SHP77 treated with DMSO at 0.1 percent for 48 hours (cell line): Measurements from ENCODE around the gene ACER2.
"Not testable (repeated sequence)": the region's sequence is repeated elsewhere in the genome, so short reads cannot be mapped to it uniquely, and the experiment has no call there.

Source experiments
- DNase-seq: peaks from one replicate; lab custom pipeline; 2025; lab: John Stamatoyannopoulos, UW

Gene ACER2

DNA sequence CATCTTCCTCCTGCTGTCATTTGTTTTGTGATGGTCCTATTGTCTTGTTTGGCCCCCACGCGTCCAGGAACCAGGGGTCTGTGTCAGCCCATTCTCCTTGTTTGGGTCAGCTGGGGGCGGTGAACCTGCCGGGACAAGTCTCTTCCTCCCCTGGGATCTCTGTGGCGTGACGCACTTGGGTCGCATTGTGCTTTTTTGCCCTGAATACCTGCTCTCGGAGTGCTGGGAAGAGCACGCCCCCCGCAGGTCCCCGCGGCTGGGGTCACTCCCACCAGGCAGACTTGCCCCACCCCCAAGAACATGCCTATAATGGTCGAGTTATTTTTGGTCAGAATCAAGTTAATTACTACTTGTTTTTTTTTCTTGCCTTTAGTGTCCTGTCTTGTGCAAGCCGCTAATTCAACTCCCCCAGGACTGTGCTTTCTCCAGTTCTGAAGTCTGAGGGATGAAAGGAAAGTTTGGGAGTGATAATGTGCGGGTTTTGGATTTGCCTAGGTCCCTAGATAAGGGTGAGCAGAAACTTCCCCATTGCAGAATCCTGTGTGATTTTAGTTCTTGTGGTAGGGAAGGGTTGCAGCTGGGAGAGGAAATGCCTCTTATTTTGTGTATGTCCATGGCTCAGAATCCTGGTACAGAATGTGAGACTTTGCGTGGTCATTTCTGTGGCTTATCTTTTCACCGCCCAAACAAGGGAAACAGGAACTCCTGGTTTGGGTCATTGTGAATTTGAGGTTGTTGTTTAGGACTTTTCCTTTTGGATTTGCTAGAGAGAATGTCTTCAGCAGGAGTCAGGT, 789 bp downstream of the ACER2 start:
- no peak for DNase-seq

DNA sequence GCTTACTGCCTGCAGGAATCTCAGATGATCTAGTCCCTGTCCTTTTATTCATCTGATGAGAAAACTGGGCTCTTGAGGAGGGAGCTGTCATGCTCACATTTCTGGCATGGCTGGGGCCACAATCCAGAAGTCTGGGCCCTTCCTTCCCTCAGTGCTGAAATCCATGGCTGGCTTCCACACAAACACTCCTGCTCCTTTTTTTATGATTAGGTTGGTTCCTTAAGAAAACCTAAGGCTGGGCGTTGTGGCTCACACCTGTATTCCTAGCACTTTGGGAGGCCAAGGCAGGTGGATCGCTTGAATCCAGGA, 1.3 kb downstream of the ACER2 start:
- no peak for DNase-seq

GRCh38 chr9:19410594-19410993, 1.8 kb downstream of the ACER2 start:
- no peak for DNase-seq

DNA sequence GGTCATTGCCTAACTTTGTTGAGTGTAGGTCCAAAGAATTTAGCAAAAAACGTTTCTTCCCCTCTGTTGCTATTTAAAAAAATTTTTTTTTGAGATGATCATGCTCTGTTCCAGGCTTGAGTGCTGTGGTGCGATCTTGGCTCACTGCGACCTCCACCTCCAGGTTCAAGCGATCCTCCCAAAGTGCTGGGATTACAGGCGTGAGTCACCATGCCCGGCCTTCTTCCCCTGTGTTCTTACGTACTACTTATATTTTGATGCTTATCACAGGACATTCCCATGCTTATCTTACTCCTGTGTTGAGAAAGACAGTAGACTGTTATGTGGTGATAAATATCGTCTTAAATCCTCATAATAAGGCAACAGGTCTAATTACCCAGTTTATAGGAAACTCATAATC, 2.5 kb downstream of the ACER2 start:
- no peak for DNase-seq

GRCh38 chr9:19413456-19413855, 4.6 kb downstream of the ACER2 start:
- DNase-seq = not testable (repeated sequence)

GRCh38 chr9:19416143-19416542, 7.3 kb downstream of the ACER2 start:
- no peak for DNase-seq

DNA sequence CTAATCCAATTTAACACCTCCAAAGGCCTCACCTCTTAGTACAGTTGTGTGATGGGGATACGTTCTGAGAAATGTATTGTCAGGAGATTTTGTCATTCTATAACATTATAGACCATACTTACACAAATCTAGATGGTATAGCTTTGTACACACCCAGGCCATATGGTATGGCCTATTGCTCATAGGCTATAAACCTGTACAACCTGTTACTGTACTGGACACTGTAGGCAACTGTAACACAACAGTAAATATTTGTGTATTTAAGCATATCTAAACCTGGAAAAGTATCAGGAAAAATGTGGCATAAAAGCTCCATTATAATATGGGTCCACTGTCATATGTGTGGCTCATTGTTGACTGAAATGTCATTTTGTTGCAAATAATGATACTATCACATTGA, 12.1 kb downstream of the ACER2 start:
- DNase-seq = no peak

GRCh38 chr9:19423163-19423562, 14.4 kb downstream of the ACER2 start:
- no peak for DNase-seq

- no peak for DNase-seq
These were observed 15.5 kb downstream of the ACER2 start for GRCh38 chr9:19424176-19424779.

GRCh38 chr9:19429595-19429994, 20.8 kb downstream of the ACER2 start:
- DNase-seq = no peak

- DNase-seq = no peak
These were observed 21.5 kb downstream of the ACER2 start for GRCh38 chr9:19430201-19430760.

DNA sequence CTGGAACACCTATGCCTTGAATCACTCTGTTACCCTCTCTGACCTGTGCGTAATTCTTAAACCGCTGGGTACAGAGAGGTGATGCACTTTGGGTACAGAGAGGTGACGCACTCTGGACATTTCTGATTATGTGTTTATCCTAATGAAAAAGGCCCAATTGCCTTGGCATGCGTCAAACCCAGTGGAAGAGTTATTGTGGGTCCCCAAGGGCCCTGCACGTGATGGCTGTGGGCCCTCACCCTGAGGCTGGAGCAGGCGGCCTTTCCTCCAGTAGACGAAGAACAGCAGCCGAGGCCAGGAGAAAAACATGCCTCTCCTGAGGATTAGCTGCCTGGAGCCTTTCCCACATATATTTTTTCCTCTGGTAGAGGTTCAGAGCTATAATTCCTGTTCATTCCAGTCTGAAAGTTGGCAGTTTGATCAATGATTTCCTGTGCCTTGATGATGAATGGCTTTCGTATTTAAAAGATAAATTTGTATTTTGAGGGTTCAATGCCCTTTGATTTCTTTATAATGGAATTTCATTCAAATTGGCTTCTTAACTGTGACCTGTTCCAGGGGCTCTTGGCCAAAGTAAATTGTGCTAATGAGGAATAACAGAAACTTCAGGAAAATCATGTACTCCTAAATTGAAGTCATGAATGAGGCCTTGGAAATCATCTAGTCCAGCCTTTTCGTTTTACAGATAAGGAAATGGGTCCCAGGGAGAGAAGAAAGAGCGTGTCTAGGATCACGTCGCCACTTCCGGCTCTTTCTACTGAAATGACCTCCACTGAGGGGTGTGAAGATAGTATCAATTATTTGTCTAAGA, 22.8 kb downstream of the ACER2 start:
- DNase-seq = no peak

DNA sequence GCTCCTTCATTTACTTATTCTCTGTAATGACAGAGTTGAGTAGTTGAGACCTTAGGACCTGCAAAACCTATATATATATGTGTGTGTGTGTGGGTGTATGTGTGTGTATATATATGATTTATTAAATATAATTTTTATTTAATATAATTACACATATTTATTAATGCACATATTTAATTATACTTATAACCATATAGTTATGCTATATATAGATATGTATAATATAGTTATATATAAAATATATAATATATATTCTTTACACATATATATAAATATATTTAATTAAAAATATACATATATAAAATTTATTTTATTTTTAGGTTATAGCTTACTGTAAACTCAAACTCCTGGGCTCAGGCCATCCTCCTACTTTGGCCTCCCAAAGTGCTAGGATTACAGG, 23.7 kb downstream of the ACER2 start:
- DNase-seq = no peak

GRCh38 chr9:19433729-19434128, 24.9 kb downstream of the ACER2 start:
- not testable (repeated sequence) for DNase-seq

- DNase-seq = no peak
These were observed 31.6 kb downstream of the ACER2 start for GRCh38 chr9:19440376-19440775.

DNA sequence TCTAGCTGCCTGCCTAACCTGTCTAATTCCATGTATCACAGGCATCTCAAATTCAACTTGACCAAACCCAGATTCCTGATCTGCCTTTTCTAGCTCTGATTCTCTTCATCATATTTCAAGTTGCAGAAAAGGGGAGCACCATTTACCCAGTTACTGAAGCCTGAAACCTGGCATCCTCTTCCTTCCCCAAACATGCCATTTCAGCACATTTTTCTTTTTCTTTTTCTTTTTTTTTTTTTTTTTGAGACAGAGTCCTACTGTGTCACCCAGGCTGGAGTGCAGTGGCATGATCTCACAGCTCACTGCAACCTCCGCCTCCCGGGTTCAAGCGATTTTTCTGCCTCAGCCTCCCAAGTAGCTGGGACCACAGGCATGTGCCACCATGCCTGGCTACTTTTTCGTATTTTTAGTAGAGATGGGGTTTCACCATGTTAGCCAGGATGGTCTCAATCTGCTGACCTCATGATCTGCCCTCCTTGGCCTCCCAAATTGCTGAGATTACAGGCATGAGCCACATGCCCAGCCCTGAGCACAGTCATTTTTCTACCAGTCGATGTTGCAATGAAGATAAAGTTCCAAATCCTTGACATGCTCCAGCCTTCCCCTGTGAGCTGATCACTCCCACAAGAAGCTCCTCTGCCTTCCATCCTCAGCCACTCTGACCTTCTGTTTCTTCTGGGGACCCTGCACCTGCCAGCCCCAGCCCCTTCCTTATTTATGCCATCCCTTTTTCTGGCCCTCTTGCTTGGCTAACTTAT, 32.2 kb downstream of the ACER2 start:
- no peak for DNase-seq

- DNase-seq = no peak
These were observed 32.9 kb downstream of the ACER2 start for GRCh38 chr9:19441730-19442129.

- DNase-seq = no peak
These were observed 33.4 kb downstream of the ACER2 start for GRCh38 chr9:19442240-19442639.

GRCh38 chr9:19445452-19445851, 36.6 kb downstream of the ACER2 start:
- no peak for DNase-seq

- no peak for DNase-seq
These were observed 37.6 kb downstream of the ACER2 start for GRCh38 chr9:19446361-19446861.

DNA sequence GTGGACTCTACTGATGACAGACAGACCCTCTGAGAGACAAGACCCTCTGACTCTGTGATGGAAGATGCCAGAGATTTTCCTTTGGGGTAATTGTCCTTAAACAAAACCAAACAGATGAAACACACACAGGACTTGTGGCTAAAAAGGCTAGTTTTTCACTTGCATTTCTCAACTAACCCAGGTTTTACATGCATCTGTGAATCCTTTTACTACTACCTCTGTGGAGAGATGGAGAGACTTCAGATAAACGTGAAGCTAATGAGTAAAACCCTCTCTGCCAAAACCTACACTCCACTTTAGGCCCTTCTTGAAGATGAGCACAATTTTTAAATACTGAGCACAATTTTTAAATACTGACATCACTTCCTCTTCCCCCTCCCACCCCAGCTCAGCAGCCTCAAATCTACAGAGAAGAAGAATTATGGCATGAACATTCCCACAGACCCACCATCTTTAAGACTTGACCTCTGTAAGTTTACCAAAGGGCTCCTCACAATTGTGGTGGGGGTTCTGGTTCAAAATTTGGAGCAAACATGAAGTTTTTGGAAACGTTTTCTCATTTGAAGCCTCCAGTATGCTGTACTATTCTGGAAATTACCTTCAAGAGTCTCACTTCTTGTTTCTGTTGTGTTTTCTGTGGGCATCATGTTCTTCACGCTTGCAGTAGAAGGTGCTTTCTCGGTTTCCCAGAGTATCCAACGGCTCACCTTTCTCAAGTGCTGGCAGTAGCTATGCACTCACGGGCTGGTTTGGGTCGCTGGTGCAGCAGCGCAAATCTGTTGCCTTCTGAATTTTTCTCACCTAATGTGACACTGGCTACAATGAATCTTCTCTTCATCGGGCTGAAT, 42.7 kb downstream of the ACER2 start:
- no peak for DNase-seq
